H1 (cell line): ENCODE data around the gene GABPA. TPM values are rescaled to one million over a fixed set of nuclear protein-coding genes. Genes with fewer than 3 reads are reported as not detected.

Experiments used
- CHD2 ChIP-seq: IDR thresholded peaks from 2 replicates; pipeline ENCODE4 v1.6.1; 2012; ENCODE audit warnings: low read length, improper control_type of control experiment
- CHD7 ChIP-seq: fragments of 300-600 bp; sonication (generic); IDR thresholded peaks from 2 replicates; pipeline ENCODE4 v1.7.1; 2012; ENCODE audit warnings: low read length, moderate library complexity, mild to moderate bottlenecking, inconsistent platforms; ENCODE audit not compliant: insufficient replicate concordance
- RBBP5 ChIP-seq: IDR thresholded peaks from 2 replicates; pipeline ENCODE4 v1.7.1; 2012; ENCODE audit warnings: low read depth, mild to moderate bottlenecking, inconsistent platforms, low read length, moderate library complexity, borderline replicate concordance
- SIN3A ChIP-seq, 2 experiments: IDR thresholded peaks in 1 of 2; conservative IDR thresholded peaks in 1 of 2; 2 replicates each; pipeline ENCODE4 v1.6.1; 2011 to 2012; ENCODE audit warnings: low read length in 2 of 2, improper control_type of control experiment in 1 of 2, low read depth in 1 of 2, mild to moderate bottlenecking in 1 of 2
- SIX5 ChIP-seq: IDR thresholded peaks from 2 replicates; pipeline ENCODE4 v1.6.1; 2011; ENCODE audit warnings: mild to moderate bottlenecking, low read depth, low read length
- polyA plus RNA-seq, 7 experiments: library from polyadenylated mRNA; depleted of rRNA in 3 of 7; stranded (reverse) in 5 of 7; unstranded in 2 of 7; fragments of >200 nt in 5 of 7; fragments of 200-250 nt in 2 of 7; gene quantifications; 1 replicate in 5 of 7; 2 replicates in 1 of 7; 4 replicates in 1 of 7; pipeline versions ENCODE4 v1.2.1 to v1.2.3, GENCODE V29; 2011 to 2013; ENCODE audit warnings: missing spikeins in 2 of 7, mixed read lengths in 2 of 7
- total RNA-seq: library from RNA; stranded (reverse); fragmentation: NEBNext Ultra II Directional; extraction: Animal tissue kit (Norgen Biotek cat#: 25700); gene quantifications from 2 replicates; pipeline ENCODE4 v1.2.1, GENCODE V29; 2021

The GABPA gene
- total and polyA plus RNA-seq, 2 of the 8 experiments (the other 6 are each of a cell fraction or from before 2014, with no cell fraction given), result 5.2 to 22.2 TPM

GRCh38 chr21:25772686-25773085 is 37.9 kb downstream of the GABPA start (continued):
- TF ChIP-seq SIN3A (conservative IDR thresholded peaks at IDR 0.05 in 1 of 2, IDR thresholded peaks at IDR 0.05 in 1 of 2; ENCODE audit: low read depth in 1 of 2, low read length in 2 of 2) (no peak), CHD7 (no peak), SIX5 (no peak), RBBP5 (no peak), CHD2 (no peak)
- TF ChIP-seq, all 59 proteins: peak for 0
